ENCODE data around the gene STX18. TPM values are rescaled to one million over a fixed set of nuclear protein-coding genes. Genes with fewer than 3 reads are reported as not detected.
A peak's percentile ranks its signal among the peaks of the same experiment; 100 is the strongest.

Gene STX18
- total and polyA plus RNA-seq, 2 donors from 2014 or later, result 37.2 to 66.8 TPM

DNA sequence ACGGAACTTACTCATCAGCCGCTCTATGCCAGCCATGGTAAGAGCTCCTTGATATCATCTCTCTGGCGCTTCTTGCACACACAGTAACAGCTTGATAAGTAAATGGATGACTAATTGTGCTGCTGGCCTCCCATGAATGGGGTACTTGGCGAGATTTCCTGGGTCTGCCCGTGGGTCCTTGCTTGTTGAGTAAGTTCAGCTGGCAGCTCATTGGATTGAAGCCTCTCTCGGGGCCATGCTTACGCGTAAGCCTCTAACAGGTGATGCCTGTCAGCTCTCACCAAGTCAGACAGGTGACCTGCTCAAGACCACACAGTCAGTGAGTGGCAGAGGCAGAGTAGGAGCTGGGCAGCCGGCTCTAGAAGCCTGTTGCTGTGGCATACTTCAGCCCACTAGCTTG, 147.2 kb downstream of the STX18 start:
- DNase-seq, result peak in 1 of 5 donors; percentile 16
- H3K9ac ChIP-seq (ENCODE audit: low read length in 3 of 3), result no peak overlapping the region

DNA sequence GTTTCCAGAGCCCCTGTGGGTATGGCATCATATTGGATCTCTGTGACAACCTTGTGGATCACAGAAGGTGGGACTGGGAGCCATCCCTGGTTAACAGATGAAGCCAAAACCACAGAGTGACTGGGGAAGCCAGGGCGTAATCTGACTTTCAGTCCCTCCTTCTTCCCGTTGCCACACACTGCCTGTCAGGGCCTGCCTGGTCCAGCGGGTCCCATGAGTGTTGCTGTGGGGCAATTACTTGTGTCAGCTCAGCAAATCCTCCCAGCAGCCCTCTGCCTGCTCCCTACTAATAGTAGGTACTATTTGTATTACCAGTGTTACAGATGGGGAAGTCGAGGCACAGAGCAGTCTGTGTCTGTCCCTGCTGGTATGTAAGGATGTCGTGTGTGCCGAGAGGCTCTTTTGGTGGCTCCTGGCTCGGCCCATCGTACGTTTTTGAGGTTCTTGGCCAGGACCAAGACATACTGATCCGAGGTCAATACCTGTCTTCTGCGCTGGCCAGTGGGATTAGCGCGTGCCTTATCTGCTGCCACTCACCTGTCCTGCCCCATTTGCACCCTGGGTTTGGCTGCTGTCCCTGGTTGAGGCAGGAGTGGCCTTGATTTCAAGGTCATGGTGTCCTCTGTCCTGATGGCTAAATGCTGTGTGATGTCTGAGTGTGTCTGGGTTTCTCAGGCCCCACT, 149.2 kb downstream of the STX18 start:
- Histone ChIP-seq H3K4me1 (ENCODE audit: control insufficient read depth in 2 of 3, insufficient read depth in 2 of 3, low read depth in 1 of 3, low read length in 3 of 3) (no peaks in the 10 kb centered on the region), H3K9me3 (ENCODE audit: control insufficient read depth in 2 of 3, insufficient read depth in 1 of 3, low read length in 3 of 3) (no peaks in the 10 kb centered on the region), H3K27ac (ENCODE audit: low read depth in 2 of 2, low read length in 2 of 2) (no peak overlapping the region), H3K27me3 (ENCODE audit: control insufficient read depth, insufficient read depth, low read length) (no peaks in the 10 kb centered on the region), H3K36me3 (ENCODE audit: control insufficient read depth in 2 of 3, insufficient read depth in 3 of 3, low read length in 3 of 3) (no peaks in the 10 kb centered on the region), H3K4me3 (ENCODE audit: low read length in 3 of 3) (no peak overlapping the region), H3K9ac (ENCODE audit: low read length in 3 of 3) (no peak overlapping the region)
- intact Hi-C loops (cut with DNase I), result no loop called here
- DNase-seq (peak in 1 of 5 donors; percentile 43), FAIRE-seq (no peak)
- TF ChIP-seq, protein P1, sequence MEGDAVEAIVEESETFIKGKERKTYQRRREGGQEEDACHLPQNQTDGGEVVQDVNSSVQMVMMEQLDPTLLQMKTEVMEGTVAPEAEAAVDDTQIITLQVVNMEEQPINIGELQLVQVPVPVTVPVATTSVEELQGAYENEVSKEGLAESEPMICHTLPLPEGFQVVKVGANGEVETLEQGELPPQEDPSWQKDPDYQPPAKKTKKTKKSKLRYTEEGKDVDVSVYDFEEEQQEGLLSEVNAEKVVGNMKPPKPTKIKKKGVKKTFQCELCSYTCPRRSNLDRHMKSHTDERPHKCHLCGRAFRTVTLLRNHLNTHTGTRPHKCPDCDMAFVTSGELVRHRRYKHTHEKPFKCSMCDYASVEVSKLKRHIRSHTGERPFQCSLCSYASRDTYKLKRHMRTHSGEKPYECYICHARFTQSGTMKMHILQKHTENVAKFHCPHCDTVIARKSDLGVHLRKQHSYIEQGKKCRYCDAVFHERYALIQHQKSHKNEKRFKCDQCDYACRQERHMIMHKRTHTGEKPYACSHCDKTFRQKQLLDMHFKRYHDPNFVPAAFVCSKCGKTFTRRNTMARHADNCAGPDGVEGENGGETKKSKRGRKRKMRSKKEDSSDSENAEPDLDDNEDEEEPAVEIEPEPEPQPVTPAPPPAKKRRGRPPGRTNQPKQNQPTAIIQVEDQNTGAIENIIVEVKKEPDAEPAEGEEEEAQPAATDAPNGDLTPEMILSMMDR (IDR thresholded peaks at IDR 0.05; ENCODE audit: borderline replicate concordance, extremely low read depth, insufficient read depth), result no peak

More for the DNA sequence above, 147.2 kb downstream of the STX18 start:
- Histone ChIP-seq H3K4me1 (ENCODE audit: control insufficient read depth in 2 of 3, insufficient read depth in 2 of 3, low read depth in 1 of 3, low read length in 3 of 3) (no peaks in the 10 kb centered on the region), H3K4me3 (ENCODE audit: low read length in 3 of 3) (no peak overlapping the region), H3K27me3 (ENCODE audit: control insufficient read depth, insufficient read depth, low read length) (no peaks in the 10 kb centered on the region), H3K36me3 (ENCODE audit: control insufficient read depth in 2 of 3, insufficient read depth in 3 of 3, low read length in 3 of 3) (no peaks in the 10 kb centered on the region), H3K9me3 (ENCODE audit: control insufficient read depth in 2 of 3, insufficient read depth in 1 of 3, low read length in 3 of 3) (no peaks in the 10 kb centered on the region), H3K27ac (ENCODE audit: low read depth in 2 of 2, low read length in 2 of 2) (no peak overlapping the region)
- TF ChIP-seq, protein P1 (IDR thresholded peaks at IDR 0.05; ENCODE audit: borderline replicate concordance, extremely low read depth, insufficient read depth), result no peak
- FAIRE-seq, result no peak
- intact Hi-C loops (cut with DNase I), result no loop called here

DNA sequence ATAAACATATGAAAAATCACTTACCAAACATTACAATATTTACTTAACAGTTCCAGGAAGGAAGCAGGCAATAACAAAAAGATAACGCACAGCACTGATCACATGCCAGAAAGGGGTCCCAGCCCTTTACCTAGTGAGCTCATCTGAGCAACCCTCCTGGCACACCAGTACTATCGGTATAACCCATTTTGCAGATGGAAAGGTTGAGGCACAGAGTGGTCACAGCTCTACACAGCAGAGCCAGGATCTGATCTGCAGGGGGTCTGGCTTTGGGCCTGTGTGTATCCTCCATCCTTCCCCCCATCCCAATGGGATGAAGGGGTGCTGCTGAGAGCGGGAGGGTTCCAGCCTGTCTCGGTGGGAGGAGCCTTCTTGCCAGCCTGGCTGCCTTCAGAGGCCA, 150.0 kb downstream of the STX18 start:
- no peaks in the 10 kb centered on the region for H3K27me3 ChIP-seq (ENCODE audit: control insufficient read depth, insufficient read depth, low read length)
- no peak overlapping the region for H3K27ac ChIP-seq (ENCODE audit: low read depth in 2 of 2, low read length in 2 of 2)
- FAIRE-seq (no peak), DNase-seq (no peak)
- no peaks in the 10 kb centered on the region for H3K9me3 ChIP-seq (ENCODE audit: control insufficient read depth in 2 of 3, insufficient read depth in 1 of 3, low read length in 3 of 3)
- intact Hi-C loops (cut with DNase I), result no loop called here
- no peak overlapping the region for H3K4me3 ChIP-seq (ENCODE audit: low read length in 3 of 3)
- H3K9ac ChIP-seq (ENCODE audit: low read length in 3 of 3), result no peak overlapping the region
- H3K4me1 ChIP-seq (ENCODE audit: control insufficient read depth in 2 of 3, insufficient read depth in 2 of 3, low read depth in 1 of 3, low read length in 3 of 3), result no peaks in the 10 kb centered on the region
- no peaks in the 10 kb centered on the region for H3K36me3 ChIP-seq (ENCODE audit: control insufficient read depth in 2 of 3, insufficient read depth in 3 of 3, low read length in 3 of 3)
- TF ChIP-seq, protein P1 (IDR thresholded peaks at IDR 0.05; ENCODE audit: borderline replicate concordance, extremely low read depth, insufficient read depth), result no peak
